Cardiac fibroblast (primary cell): ENCODE results near the gene PRPS2.

Source experiments
- DNase-seq, 2 donors: peaks; one replicate each; pipeline versions ENCODE4 v3.0.0 to v3.0.0-alpha.2; 2010; ENCODE audit warnings: low read depth in 2 of 2
- H3K4me3 ChIP-seq, 2 donors: replicated peaks in 1 of 2; 1 replicate in 1 of 2; 2 replicates in 1 of 2; pipeline ENCODE4 v1.5.1; 2011; ENCODE audit warnings: low read depth in 2 of 2, low read length in 2 of 2, mild to moderate bottlenecking in 2 of 2, moderate library complexity in 1 of 2
- TF ChIP-seq, protein P1 (sequence below): IDR thresholded peaks from one replicate; pipeline ENCODE4 v1.5.1; 2011; ENCODE audit warnings: low read depth, mild to moderate bottlenecking, low read length, inconsistent platforms

PRPS2 gene

DNA sequence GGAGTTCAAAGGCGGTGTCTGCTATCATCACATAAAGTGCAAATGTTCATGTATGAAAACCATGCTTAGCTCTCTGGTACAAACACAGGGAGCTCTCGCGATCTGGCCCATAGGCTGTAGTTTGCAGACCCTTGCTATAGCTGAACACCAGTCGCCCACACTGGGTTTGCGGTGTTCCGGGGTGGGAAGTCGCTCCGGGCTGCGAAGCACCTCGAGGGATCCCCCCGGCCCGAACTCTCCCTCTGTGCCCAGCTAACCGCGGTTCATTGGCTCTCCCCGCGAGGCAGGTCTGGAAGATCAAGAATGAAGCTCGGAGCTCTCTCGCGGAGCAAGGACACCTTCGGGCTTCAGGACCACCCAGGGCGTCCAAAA is 341 bp upstream of the PRPS2 start:
- no peak for DNase-seq
- peak overlapping the region; percentile 65 to 80 for H3K4me3 ChIP-seq
- TF ChIP-seq, protein P1, sequence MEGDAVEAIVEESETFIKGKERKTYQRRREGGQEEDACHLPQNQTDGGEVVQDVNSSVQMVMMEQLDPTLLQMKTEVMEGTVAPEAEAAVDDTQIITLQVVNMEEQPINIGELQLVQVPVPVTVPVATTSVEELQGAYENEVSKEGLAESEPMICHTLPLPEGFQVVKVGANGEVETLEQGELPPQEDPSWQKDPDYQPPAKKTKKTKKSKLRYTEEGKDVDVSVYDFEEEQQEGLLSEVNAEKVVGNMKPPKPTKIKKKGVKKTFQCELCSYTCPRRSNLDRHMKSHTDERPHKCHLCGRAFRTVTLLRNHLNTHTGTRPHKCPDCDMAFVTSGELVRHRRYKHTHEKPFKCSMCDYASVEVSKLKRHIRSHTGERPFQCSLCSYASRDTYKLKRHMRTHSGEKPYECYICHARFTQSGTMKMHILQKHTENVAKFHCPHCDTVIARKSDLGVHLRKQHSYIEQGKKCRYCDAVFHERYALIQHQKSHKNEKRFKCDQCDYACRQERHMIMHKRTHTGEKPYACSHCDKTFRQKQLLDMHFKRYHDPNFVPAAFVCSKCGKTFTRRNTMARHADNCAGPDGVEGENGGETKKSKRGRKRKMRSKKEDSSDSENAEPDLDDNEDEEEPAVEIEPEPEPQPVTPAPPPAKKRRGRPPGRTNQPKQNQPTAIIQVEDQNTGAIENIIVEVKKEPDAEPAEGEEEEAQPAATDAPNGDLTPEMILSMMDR: no peak

DNA sequence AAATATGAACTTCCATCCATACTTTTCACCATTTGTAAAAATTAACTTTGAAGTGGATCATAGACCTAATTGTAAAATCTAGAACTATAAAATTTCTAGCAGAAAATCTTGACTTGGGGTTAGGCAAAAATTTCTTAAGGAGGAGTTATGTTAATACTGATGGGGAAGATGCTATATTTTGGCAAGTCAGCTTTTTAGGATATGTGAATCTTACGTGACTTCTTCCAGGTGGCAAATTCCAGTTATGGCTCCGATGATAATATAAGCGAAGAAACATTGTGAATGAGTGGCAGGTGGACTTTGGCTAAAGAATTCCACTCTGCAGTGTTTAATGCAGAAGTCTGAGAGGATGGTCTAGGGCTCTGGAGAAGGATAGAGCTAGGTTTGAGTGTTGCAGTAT is 1.5 kb downstream of the PRPS2 start:
- TF ChIP-seq, protein P1: no peak
- H3K4me3 ChIP-seq: no peak overlapping the region
- DNase-seq: no peak

DNA sequence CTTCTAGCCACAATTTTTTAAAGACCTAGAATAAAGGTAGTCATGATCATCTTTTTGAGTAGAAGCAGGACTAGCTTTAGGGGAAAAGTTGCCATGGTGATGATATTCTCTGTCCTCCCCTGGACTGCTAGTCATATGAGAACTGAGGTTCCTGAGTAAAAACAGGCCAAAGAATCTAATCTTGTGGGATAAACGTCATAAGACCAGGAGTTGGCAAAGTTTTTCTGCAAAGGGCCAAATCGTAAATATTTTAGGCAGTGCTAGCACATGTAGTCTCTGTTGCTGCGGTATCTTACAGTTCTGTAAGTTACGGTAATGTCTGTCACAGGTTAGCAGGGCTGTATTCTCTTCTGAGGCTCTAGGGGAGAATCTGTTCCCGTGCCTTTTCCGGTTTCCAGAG is 3.4 kb downstream of the PRPS2 start:
- H3K4me3 ChIP-seq: no peak overlapping the region
- DNase-seq: peak in 1 of 2 donors; percentile 62
- TF ChIP-seq, protein P1: no peak

GRCh38 chrX:12798601-12799000 is 7.4 kb downstream of the PRPS2 start:
- no peak for DNase-seq
- no peak overlapping the region for H3K4me3 ChIP-seq
- TF ChIP-seq, protein P1: no peak

GRCh38 chrX:12799118-12799517 is 7.9 kb downstream of the PRPS2 start:
- H3K4me3 ChIP-seq: no peak overlapping the region
- TF ChIP-seq, protein P1: no peak
- no peak for DNase-seq

GRCh38 chrX:12802741-12803140 is 11.5 kb downstream of the PRPS2 start:
- DNase-seq: no peak
- TF ChIP-seq, protein P1: no peak
- H3K4me3 ChIP-seq: no peak overlapping the region

DNA sequence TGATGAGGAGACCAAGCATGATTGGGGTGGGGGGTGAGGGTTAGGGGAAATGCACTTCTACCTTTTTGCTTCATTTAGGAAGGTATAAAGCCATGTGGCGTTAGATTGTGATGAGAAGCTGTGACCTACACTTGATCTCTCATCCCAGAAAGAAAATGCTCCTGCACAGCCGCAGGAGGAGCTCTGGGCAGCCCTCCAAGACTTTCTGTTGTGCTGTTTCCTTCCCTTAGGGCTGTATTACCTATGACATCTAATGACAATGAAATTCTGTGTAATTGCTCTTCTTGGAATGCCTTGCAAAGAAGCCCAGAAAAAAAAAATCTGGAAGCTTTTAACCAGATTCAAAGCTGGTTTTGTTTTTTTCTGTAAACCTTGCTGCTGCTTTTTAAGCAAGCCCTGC is 13.4 kb downstream of the PRPS2 start:
- DNase-seq: no peak
- TF ChIP-seq, protein P1: no peak
- H3K4me3 ChIP-seq: no peak overlapping the region
